Measurements from ENCODE around the gene VRK1.

DNA sequence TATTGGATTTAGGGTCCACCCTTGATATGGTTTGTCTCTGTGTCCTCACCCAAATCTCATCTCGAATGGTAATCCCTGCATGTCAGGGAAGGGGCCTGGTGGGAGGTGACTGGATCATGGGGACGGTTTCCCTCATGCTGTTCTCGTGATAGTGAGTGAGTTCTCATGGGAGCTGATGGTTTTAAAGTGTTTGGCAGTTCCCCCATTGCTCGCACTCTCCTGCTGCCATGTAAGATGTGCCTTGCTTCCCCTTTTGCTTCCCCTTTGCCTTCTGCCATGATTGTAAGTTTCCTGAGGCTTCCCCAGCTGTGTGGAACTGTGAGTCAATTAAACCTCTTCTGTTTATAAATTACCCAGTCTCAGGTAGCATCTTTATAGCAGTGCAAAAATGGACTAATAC is 118.3 kb downstream of the VRK1 start:
- TF ChIP-seq, protein P1, sequence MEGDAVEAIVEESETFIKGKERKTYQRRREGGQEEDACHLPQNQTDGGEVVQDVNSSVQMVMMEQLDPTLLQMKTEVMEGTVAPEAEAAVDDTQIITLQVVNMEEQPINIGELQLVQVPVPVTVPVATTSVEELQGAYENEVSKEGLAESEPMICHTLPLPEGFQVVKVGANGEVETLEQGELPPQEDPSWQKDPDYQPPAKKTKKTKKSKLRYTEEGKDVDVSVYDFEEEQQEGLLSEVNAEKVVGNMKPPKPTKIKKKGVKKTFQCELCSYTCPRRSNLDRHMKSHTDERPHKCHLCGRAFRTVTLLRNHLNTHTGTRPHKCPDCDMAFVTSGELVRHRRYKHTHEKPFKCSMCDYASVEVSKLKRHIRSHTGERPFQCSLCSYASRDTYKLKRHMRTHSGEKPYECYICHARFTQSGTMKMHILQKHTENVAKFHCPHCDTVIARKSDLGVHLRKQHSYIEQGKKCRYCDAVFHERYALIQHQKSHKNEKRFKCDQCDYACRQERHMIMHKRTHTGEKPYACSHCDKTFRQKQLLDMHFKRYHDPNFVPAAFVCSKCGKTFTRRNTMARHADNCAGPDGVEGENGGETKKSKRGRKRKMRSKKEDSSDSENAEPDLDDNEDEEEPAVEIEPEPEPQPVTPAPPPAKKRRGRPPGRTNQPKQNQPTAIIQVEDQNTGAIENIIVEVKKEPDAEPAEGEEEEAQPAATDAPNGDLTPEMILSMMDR (IDR thresholded peaks at IDR 0.05) = no peak
- TF ChIP-seq EZH2 (IDR thresholded peaks at IDR 0.05; ENCODE audit: borderline replicate concordance, insufficient read depth, low read depth, low read length, poor library complexity, severe bottlenecking) = no peak
